GM18517 (cell line): ENCODE measurements around the gene BANP.
A peak's percentile ranks its signal among the peaks of the same experiment; 100 is the strongest.
"Not testable (repeated sequence)": the region's sequence is repeated elsewhere in the genome, so short reads cannot be mapped to it uniquely, and the experiment has no call there.

Source experiments
- ATAC-seq: cut with Tn5 transposase; IDR thresholded peaks from one replicate; pipeline ENCODE4 v1.9.1; 2021; ENCODE audit warnings: mild to moderate bottlenecking, moderate library complexity; ENCODE audit not compliant: unreplicated experiment

Gene BANP, protein sequence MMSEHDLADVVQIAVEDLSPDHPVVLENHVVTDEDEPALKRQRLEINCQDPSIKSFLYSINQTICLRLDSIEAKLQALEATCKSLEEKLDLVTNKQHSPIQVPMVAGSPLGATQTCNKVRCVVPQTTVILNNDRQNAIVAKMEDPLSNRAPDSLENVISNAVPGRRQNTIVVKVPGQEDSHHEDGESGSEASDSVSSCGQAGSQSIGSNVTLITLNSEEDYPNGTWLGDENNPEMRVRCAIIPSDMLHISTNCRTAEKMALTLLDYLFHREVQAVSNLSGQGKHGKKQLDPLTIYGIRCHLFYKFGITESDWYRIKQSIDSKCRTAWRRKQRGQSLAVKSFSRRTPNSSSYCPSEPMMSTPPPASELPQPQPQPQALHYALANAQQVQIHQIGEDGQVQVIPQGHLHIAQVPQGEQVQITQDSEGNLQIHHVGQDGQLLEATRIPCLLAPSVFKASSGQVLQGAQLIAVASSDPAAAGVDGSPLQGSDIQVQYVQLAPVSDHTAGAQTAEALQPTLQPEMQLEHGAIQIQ

DNA sequence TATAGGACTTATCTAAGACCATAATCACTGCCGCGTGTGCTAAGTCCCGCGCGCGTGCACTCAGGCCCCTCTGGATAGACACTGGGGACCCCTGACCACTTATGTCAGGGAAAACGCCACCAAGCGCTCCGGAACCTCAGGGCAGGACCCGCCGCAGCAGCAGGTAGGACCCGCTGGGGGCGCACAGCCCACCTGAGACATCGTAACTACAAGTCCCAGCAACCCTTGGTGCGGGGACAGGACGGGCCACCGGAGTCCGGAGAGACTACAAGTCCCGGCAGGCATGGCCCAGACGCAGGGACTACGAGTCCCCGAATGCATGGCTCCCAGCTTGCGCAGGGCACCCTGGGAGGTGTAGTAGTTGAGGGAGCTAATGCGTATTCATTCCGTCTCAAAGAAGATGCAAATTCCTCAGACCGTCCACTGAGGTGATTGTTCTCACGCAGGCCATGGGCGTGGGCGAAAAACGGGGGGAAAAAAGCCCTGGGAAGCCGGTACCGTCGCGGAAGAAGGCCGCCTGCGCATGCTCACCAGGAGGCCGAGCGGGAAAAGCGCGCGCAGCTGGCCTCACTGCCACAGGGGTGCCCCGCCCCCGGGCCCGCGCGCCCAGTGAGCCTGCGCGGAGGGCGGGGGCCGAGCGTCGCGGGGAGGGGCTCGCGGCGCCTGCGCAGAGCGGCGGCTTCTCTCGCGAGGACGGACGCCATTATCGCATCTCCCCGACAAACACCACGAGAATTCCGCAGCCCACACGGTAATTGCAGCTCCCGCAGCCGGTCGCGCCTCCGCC lies at the start of gene BANP:
Gene BANP (plus strand): TSS at position 670 of the 787 bp plus-strand sequence. CDS start 23,682 bp downstream, outside the sequence.
- ATAC-seq: peak; percentile 87

DNA sequence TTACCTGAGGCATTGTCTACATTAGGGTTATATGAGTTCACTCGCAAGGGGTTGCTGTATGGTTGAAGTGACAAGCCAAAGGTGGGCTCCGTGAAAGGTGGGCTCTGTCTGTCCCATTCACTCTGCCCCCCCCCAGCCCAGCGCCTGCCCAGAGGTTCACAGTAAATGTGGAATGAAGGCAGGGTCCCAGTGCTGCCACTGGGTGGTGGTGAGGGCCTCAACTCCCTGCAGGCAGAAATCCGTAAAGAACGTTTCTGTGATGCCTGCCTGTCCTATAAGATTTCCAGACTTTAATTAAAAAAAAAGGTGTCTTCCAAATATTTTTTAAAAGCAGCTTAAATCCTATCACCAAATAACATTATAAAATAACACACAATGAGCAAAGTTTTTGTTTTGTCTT lies 46.3 kb upstream of the BANP start:
- ATAC-seq: not testable (repeated sequence)

DNA sequence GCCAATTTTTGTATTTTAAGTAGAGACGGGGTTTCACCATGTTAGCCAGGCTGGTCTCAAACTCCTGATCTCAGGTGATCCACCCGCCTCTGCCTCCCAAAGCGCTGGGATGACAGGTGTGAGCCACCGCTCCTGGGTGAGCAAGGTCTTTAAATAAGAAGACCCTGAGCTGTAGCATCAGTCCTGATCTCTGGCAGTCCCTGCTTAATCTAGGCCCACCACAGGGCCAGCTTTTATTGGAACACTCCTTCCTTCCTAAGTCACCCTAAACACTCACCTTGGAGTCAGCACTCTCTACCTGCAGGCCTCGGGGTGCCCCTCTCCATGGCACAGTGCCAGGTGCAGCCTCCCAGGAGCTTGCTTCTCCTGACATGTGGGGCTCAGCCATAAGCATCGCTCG lies 45.7 kb upstream of the BANP start:
- ATAC-seq: not testable (repeated sequence)

DNA sequence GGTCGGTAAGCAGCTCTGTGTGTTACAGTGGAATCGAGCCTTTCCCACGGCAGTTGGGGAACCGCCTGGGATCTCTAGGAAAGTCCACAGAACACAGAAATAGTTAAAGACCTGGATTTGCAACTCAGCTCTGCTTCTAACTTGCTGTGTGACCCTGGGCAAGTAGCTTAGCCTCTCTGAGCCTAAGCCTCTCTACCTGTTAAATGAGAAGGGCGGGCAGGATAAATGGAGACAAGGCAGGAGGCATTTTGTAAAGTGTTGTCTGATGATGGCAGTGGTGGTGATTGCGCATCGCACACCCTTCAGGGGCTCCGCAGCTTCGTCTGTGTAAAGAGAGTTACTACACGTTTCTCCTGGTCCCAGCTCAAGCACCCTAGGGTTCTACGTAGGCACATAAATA lies 43.1 kb upstream of the BANP start:
- not testable (repeated sequence) for ATAC-seq

DNA sequence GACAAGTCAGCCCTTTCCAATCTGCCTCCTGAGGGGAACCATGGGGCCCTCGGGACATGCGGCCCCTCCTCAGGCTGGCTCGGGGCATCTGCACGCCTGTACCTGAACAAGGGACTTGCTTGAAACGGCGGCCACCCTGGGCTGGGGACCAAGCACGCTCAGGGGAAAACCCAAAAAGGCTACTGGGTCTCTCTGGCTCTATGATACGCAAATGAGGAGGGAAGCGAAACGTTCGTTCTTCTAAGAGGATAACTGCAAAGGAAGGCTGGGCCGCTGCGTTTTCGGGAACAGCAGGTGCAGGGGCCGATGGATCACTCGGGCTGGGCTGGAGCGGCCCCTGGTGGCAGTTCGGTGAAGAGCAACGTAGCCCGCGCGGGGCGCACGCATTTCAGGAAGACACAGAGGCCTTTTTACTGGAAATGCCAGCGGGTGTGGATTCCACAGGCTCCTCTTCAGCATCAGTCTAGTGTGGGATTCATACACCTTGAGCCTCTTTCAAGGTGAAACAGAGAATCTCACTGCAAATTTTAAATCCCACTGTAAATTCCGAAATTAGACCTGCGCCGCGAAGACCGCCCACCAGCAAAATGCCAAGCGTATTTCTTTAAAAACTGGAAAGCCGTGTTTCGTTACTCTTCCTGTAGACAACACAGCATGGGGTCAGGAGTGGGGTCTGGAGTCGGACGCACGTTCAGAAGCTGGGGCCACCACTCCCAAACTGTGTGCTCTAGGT lies 41.9 kb upstream of the BANP start:
- ATAC-seq: peak; percentile 70

DNA sequence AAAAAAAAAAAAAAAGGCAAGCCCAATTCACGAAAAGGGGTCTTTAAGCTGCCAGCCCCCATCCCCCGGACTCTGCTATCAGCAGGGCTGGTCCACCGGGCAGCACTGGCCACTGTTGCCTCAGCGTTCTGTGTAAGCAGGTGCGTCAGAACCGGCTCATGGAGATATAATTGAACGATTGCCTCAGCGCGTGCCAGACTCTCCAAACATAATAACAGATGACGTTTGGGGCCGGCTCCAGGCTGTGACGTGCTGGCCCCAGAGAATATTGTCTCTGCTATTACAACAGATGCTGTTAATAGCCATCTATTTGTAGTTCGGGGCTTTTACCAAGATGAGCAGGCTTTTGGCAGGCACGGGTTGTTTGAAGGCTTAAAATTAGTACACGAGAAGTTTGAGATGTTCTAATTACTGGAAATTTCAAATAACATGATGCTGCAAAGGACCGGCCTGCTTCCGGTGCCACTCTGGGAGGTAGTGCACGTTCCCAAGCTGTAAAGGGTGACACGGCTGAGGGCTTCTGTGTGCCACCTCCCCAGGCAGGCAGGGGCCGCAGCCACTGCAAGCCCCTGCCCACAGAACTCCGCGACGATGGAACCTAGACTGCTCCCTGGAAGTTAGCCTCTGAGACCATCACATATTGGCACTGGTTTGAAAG lies 40.0 kb upstream of the BANP start:
- ATAC-seq: not testable (repeated sequence)

DNA sequence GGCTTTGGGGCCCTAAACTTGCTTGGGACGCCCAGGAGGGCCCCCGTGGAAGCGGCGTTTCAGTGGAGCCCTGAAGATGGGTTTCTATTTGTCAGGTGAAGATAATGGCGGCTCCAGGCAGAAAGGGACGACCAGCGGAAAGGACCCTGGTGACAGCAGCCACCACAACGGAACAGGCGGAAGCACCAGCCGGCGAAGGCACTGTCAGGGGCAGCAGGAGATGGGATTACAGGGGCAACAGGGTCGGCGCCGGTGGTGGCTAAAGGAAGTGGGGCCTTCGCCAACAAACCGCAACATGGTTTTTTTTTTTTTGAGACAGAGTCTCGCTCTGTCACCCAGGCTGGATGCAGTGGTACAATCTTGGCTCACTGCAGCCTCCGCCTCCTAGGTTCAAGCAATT lies 38.5 kb upstream of the BANP start:
- ATAC-seq: not testable (repeated sequence)

DNA sequence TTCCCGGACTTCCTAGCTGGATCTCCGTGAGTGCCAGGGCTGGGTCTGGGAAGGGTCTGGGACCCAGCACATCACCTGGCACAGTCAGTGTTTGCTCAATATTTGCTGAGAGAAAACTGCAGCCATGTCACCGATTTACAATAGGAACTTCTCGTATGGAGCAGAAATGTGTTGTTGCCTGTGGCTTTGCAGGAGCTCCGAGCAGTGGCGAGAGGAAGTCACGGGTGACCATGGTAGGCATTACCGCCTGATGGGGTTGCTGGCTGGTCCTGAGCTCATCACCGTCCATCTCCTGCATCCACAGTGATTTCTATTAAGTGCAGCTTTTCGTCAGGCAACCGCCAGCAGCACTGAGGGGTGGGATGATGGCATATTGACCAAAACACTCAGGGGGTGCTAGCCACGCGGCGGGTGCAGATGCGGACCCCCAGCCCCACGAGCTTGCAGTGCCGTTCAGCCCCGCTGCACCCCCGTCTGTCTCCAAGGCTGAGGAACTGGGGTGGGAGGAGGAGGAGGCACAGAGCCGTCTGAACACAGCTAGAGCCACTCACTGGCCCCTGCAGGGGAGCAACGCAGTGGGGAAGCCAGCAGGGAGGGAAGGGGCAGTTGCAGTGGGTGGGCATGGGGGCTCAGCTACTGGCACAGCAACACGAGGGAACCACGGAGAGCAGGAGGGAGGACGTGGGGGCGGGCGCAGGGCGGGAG lies 37.1 kb upstream of the BANP start:
- not testable (repeated sequence) for ATAC-seq

DNA sequence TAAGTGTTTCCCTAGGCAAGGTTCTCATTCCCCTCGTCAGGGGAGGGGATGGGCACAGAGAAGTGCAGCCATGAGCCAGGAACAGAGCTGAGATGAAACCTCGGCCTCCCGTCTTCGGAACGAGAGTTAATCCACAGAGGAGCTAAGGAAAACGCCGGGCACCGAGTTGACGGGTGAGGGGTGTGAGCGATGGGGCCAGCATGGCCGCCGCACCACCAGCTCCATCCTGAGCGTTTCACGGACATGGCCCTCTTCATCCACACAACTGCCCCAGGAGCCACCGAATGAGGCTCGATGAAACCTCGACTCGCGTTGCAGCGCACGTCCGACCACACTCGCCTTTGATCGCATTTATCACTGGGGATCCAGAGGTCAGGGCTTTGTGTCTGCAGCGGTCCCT lies 36.4 kb upstream of the BANP start:
- ATAC-seq: no peak

DNA sequence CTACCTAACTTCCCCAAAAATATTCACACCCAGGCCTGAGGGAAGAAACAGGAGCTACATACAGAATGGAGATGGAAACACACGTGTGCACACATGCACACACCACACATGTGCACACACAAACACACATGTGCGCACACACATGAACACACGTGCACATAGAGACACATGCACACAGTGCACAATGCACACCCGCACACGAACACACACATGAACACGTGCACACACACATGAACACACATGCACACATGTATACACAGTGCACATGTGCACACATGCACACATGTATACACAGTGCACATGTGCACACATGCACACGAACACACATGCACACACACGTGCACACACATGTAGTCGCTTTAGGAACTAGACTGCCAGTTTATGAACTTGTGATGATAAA lies 33.7 kb upstream of the BANP start:
- no peak for ATAC-seq

DNA sequence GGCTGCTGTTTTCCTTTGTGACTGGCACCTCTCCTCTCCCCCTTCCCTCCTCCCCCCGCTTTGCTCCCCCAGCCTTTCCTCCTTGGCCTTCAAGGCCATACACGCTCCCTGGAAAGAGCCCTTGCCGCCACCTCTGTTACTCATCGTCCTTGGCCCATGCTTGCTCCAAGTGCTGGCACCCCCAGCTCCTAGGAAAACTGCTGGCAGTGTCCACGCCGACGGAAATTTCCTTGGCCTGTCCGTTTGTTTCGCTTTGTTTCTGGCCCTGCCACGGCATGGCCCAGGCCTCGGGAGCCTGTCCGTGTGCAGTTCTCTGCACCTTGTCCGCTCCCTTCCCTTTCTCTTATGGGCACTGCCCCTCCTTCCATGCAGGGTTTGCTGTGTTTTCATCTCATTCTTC lies 32.9 kb upstream of the BANP start:
- ATAC-seq: no peak

DNA sequence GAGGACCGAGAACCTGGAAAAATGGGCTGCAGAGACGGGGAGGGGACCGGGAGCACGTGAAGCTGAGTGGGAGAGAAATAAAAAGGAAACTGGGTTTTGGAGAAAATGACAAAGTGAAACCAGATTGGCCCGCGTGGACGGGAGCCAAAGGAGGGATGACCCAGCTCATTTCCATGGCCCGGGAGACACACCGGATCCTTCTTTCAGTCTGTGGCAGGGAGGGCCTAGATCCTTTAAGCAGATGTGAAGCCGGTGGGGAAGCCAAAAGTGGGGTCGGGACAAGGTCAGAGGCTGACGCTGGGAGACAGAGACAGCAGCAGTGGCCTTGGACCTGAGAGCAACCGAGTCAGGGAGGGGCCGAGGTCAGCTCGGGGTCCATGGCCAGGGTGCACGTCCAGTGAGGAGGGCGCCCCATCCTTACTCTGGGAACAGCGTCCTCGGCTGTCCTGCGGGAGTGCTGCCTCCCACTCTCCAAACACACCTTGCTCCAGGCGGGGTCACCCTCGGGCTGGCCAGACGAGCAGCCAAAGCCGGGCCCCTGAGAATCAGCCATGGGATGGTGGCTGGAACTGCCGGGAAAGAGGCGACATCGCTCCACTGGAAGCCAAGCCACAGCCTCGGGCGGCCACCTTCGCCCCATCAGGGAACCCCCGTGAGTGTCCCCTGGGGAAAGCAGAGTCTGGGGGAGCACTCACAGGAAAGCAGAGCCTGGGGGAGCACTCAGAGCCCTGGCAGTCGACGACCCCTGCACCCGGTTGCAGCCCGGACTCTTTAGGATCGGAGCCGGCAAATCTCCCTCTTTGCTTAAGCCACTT lies 32.2 kb upstream of the BANP start:
- ATAC-seq: no peak

DNA sequence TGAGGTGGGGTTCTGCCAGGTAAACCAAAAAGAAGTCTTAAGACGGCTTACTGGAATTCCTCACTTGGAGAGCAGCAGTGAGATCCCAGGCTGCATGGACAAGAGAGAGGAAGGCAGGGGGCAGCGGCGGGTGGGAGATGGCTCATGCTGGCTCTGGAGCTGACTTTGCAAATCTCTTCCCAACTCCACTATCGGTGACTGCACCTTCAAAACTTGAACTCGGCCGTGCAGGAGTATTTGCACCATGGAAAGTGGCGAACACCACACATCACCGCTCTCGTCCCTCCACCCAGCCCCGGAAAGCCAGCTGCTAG lies 31.6 kb upstream of the BANP start:
- ATAC-seq: no peak

DNA sequence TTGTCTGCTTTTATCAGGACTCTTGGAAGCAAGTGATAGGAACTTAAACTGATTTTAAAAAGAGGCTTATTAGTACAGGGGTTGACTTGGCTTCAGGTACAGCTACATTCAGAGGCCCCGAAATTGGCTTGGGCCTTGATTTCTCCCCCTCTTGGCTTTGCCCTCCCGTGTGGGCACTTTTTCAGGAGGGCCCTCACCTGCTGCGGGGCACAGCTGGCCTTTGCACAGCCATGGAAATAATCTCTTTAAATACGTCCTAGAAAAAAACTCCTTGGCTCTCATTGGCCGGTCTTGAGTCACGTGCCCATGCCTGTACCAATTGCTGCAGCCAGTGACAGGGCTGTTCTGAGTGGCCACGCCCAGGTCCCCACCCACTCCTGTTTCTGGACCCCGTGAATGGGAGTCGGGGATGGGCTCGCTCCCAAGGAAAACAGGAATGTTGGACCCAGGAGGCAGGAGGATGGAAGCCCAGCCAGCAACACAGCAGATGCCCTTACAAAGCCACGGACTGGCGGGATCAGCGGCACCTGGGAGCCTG lies 29.9 kb upstream of the BANP start:
- no peak for ATAC-seq

DNA sequence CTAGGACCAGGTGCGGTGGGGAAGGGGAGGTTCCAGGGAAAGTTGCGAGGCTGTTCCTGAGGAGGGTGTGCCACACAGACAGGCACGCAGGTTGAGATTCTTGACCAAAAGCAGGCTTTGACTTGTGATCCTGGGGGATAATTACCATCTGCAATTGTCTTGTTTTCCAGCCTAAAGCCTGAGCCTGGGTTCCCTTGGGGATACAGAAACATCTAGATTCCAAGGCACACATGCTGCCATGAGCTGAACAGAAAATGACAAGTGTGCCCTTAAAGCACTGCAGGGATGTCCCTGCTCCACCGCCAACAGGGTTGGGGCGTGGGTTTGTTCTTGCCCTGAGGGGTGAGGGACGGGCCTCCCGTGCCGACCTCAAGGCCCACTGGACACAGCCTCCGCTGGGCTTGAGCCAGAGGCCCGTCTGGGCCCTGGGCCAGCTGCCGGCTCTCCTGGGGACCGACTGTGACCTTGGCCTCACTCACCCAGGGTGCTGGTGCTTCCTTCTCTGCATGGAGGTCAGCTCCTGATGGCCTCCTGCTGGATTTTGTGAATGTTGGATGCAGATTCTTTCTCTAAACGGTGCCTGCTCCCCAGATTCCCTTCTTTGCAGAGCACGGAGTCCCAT lies 28.9 kb upstream of the BANP start:
- no peak for ATAC-seq

DNA sequence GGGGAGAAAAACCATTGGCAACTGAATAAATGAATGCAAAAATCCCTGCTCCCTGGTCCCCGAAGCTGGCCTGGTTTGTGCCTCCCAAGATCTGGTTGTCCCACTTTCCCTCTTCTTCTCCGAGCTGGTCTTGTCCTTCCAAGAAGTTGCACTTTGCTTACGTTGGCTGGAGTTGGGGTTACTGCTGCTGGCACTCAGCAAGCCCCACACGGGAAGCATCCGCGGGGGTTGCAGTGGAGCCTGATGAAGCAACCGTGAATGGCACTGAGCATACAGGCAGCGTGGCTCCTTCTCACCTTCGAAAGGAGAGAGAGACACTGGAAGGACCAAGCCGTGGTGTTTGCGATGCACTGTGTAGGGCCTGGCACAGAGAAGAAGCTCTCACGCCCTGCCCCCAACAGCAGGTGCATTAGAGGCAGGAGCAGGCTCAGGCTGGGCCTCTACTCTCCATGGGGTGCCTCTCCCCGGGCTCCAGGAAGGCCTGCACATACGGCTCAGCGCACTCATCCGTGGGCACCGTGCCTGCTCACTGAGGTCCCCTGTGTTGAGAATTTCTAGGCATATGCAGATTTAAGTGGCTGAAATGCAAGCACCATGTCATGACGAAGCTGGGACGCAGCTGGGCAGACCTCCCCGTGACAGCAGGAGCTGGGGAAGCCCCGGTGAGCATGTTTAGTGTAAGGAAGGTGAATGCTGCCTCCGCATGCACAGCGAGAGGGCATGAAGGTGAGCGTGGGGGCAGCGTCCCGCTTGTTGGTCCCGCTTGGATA lies 27.0 kb upstream of the BANP start:
- ATAC-seq: no peak

DNA sequence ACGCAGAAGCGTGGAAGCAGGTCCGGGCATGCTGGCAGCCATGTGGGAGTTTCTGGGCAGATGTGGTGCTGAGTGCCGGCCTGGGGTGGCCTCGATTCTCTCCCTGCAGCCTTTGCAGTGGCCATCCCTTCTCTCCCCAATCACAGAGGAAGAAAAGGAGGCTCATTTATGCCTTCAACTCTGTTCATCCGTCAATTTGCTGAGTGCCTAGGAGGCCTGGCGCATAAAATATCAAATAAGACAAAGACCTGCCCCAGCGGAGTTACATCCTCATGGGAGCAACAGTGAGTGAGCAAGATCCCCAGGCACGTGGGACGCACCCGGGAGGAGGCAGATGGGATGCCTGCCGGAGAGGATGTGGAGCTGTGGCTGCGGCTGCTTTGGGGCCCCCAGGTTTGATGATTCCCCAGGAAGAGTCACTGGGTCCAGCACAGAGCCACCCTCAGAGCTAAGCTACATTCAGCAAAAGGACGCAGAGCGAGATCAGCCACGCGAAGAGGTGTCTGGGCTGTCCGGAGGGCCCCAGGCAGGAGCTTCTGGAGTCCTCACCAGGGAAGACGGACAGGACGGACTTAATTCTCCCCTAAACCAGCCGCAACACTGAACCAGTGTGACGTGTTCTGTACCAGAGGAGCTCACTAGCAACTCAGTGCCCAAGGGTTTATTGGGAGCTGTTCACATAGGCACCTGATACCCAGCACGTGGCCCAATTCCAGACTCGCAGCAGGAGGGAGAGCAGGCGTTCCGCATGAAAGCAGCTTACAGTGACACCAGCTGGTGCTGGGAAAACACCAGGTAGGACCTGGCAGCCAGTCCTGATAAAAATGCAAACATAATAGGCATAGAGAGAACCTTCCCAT lies 26.2 kb upstream of the BANP start:
- ATAC-seq: no peak
